ENCODE results near the gene FER1L5. TPM values are rescaled to one million over a fixed set of nuclear protein-coding genes. Genes with fewer than 3 reads are reported as not detected.

The FER1L5 gene
- total RNA-seq, 1 donor from 2014 or later, result not detected

DNA sequence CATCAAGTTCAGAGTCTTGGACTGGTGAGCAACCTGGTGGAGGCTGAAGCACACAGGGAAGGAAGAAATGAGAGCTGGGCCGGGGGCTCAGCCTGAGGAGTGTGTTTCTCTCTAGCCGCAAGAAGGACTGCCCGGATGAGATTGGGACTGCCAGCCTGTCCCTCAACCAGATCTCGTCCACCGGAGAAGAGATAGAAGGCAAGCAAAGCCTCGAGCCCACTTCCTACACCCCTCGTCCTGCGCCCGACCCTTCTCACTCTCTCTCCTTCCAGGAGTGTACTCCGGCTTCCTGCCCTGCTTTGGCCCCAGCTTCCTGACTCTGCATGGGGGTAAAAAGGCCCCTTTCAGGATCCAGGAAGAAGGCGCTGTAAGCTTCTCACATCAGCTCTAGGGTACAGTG lies 26.2 kb downstream of the FER1L5 start:
- Mint-ChIP-seq H3K27ac (no peak overlapping the region), H3K4me1 (ENCODE audit: low read depth) (no peaks in the 10 kb centered on the region), H3K4me3 (no peak overlapping the region), H3K36me3 (ENCODE audit: low read depth) (no peaks in the 10 kb centered on the region), H3K9me3 (no peaks in the 10 kb centered on the region), H3K27me3 (ENCODE audit: insufficient read depth) (no peaks in the 10 kb centered on the region)
- intact Hi-C loops (cut with micrococcal nuclease), result no loop called here
- no peak for DNase-seq (ENCODE audit: low spot score)

DNA sequence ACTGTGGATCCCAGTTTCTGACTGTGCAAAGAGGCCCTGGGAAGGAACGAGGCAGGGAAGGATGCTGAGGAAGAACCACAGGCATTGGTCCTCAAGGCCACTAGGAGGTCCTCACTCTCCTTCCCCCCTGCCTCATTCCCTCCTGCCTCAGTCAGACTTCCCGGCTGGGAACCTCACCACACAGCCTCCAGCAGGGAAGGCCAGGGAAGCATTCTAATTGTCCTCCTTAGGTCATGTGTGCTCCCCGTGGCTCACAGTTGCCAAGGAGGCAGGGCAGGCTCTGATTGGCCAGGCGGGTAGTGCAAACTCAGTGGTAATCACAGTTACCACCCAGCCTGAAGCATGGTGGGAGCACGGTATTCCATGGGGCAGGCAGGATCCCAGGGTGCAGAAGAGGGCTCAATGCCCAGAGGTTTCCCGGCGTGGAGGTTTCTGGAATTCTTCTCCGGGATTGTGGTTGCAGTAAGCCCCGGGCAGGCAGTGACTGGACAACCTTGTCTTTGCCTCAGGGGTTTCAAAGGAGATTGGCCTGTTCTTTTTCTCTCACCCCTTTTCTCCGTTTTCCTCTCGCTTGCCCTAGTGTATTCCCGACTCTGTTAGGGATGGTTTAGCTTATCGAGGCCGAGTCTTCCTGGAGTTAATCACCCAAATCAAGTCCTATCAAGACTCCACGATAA lies 27.1 kb downstream of the FER1L5 start:
- no peak for DNase-seq (ENCODE audit: low spot score)
- H3K4me3 Mint-ChIP-seq, result no peak overlapping the region
- H3K36me3 Mint-ChIP-seq (ENCODE audit: low read depth), result no peaks in the 10 kb centered on the region

DNA sequence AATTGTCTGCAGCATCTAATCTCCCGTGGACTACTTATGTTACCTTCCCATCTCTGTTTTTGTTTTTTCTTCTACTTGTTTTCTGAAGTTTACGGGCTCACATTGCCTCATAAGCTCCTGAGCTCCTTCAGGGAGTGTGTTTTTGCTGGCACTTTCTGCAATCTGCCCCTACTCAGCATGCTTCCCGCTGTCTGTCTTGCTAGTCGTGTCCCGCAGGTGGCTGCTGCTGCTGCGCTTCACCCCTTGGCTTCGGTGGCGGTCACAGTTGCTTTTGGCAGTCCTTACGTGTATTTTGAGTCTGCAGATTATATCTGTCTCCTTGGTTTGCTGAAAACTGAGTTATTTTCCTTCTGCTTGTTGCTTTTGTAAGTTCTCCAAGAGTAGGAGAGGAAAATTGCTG lies 37.3 kb downstream of the FER1L5 start:
- Mint-ChIP-seq H3K4me1 (ENCODE audit: low read depth) (no peaks in the 10 kb centered on the region), H3K4me3 (no peak overlapping the region), H3K27me3 (ENCODE audit: insufficient read depth) (peaks cover 6% of the 10 kb centered on the region), H3K9me3 (no peaks in the 10 kb centered on the region), H3K27ac (no peak overlapping the region), H3K36me3 (ENCODE audit: low read depth) (no peaks in the 10 kb centered on the region)
- no peak for DNase-seq (ENCODE audit: low spot score)
- intact Hi-C loops (cut with micrococcal nuclease), result no loop called here

More for the DNA sequence above, 27.1 kb downstream of the FER1L5 start:
- intact Hi-C loops (cut with micrococcal nuclease), result no loop called here
- Mint-ChIP-seq H3K4me1 (ENCODE audit: low read depth) (no peaks in the 10 kb centered on the region), H3K27me3 (ENCODE audit: insufficient read depth) (no peaks in the 10 kb centered on the region), H3K27ac (no peak overlapping the region), H3K9me3 (no peaks in the 10 kb centered on the region)

DNA sequence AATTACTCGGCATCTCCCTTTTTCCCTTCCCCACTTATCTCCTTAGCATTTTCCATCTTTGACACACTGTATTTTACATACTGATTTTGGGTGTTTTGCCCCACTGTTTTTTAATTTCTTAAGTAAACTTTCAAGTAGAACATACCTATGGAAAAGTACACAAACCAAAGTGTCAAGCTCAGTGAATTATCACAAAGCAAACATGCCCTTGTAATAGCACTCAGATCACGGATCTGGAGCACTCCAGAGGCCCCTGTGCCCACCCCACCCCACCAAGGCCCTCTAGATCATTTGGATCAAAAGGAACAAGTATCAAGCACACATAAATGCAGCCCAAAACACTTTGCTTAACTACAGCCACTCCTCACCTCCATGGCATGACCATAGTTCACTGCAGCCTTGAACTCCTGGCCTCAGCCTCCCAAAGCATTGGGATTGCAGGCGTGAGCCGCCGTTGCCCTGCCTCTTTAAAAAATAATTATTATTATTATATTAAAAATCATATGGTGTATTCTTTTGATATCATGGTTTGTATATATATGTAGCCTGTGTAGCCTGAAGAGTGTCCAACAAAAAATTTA lies 38.1 kb downstream of the FER1L5 start:
- DNase-seq (ENCODE audit: low spot score), result no peak
- H3K27me3 Mint-ChIP-seq (ENCODE audit: insufficient read depth), result peaks cover 6% of the 10 kb centered on the region
- no peaks in the 10 kb centered on the region for H3K36me3 Mint-ChIP-seq (ENCODE audit: low read depth)
- no peaks in the 10 kb centered on the region for H3K4me1 Mint-ChIP-seq (ENCODE audit: low read depth)
- intact Hi-C loops (cut with micrococcal nuclease), result no loop called here
- no peak overlapping the region for H3K4me3 Mint-ChIP-seq
- no peak overlapping the region for H3K27ac Mint-ChIP-seq
- H3K9me3 Mint-ChIP-seq, result no peaks in the 10 kb centered on the region

DNA sequence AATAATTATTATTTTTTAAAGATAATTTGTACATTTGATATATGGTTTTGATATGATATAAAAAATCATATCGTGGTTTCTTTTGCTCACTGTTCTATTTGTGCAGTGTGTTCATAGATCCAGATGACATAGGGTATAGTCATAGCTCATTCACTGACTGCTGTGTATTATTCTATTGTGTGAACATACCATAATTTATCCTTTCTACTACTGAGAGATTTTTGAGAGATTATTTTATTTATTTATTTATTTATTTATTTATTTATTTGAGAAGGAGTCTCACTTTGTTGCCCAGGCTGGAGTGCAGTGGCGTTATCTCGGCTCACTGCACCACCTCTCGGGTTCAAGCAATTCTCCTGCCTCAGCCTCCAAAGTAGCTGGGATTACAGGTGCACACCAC lies 39.0 kb downstream of the FER1L5 start:
- Mint-ChIP-seq H3K36me3 (ENCODE audit: low read depth) (no peaks in the 10 kb centered on the region), H3K27ac (no peak overlapping the region), H3K4me1 (ENCODE audit: low read depth) (no peaks in the 10 kb centered on the region), H3K9me3 (no peaks in the 10 kb centered on the region), H3K27me3 (ENCODE audit: insufficient read depth) (peaks cover 6% of the 10 kb centered on the region), H3K4me3 (no peak overlapping the region)
- DNase-seq (ENCODE audit: low spot score), result no peak
- intact Hi-C loops (cut with micrococcal nuclease), result no loop called here

DNA sequence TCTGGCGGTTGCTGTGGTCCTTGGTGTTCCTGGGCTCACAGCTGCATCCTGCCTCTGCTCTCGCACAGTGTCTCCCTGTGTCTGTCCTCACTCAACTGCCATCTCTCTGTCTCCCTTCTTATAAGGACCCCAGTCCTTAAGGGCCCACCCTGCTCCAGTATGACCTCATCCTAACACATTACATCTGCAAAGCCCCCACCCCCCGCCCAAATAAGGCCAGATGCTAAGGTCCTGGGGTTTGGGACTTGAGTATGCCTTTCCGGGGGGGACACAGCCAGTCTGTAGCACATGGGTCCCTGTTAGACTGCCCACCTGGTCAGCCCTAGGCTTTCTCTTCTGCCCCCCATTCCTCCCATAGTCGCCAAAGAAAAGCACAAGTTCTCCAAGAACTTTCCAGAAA lies 40.7 kb downstream of the FER1L5 start:
- intact Hi-C loops (cut with micrococcal nuclease), result no loop called here
- no peak for DNase-seq (ENCODE audit: low spot score)
- Mint-ChIP-seq H3K27me3 (ENCODE audit: insufficient read depth) (peaks cover 6% of the 10 kb centered on the region), H3K36me3 (ENCODE audit: low read depth) (no peaks in the 10 kb centered on the region), H3K4me3 (no peak overlapping the region), H3K4me1 (ENCODE audit: low read depth) (no peaks in the 10 kb centered on the region), H3K27ac (no peak overlapping the region), H3K9me3 (no peaks in the 10 kb centered on the region)

DNA sequence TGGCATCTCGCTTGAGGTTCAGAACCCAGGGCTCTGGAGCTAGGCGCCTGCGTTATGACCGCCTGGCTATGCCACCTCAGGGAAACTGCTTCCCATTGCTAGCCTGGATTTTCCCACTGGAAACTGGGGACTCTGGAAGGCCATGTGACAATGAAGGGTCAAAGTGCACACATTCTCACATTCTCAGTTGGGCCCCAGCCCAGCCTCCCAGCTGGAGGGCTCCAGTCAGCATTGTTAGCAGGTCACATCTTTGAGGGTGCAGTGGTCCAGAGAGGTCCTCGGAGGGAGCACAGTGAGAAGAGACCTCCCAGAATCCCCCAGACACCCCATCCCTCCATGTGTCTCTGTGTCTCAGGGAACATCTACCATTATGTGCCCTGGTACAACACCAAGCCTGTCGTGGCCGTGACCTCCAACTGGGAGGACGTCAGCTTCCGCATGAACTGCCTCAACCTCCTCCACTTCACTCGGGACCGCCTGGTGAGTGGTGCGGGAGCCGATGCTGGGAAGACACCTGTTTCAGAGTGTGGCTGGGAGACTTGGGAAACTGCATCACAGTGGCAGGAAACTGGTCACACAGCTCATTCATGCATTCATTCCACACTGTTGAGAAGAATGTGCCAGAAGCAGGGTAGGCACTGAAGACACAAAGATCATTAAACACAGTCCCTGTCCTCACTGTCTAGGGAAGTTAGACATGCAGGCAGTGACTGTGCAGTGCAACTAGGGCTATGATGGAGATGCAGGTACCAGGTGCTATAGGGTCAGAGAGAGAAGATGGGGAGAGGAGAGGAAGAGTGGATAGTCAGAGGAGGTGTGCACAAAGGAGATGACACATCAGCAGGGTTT lies 41.6 kb downstream of the FER1L5 start:
- intact Hi-C loops (cut with micrococcal nuclease), result no loop called here
- DNase-seq (ENCODE audit: low spot score), result no peak
- Mint-ChIP-seq H3K36me3 (ENCODE audit: low read depth) (no peaks in the 10 kb centered on the region), H3K27ac (no peak overlapping the region), H3K27me3 (ENCODE audit: insufficient read depth) (peaks cover 6% of the 10 kb centered on the region), H3K9me3 (no peaks in the 10 kb centered on the region), H3K4me1 (ENCODE audit: low read depth) (no peaks in the 10 kb centered on the region), H3K4me3 (no peak overlapping the region)

DNA sequence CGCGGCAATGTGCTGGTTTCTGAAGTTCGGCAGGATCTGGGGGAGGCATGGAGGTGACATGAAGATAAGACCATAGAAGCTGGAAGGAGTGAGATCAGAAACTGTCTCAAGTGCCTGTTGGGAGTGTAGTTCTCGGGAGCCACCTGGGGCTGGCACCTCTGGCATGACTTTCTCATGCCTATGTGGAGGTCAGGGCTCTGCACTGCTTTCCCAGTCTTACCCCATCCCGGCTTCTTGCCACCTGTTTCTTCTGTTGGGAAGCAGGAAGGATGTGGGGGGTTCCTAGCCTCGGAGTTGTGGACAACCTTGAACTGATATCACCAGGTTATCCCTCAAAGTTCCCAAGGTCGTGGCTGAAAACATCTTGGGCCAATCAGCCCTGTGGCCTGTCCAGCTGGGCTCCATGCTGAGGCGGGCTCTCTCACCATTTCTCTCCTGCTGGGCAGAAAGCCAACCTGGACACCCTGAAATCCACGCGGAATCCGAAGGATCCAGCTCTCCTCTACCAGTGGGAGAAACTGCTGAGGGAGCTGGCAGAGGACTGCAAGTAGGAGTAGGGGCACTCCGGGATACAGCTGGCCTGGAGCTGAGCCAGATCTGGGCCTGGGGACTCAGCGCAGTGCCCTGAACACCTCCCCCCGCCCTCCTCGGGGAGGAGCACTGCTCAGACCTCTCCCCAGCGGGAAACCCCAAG lies 42.5 kb downstream of the FER1L5 start:
- H3K36me3 Mint-ChIP-seq (ENCODE audit: low read depth), result no peaks in the 10 kb centered on the region
- H3K9me3 Mint-ChIP-seq, result no peaks in the 10 kb centered on the region
- H3K4me1 Mint-ChIP-seq (ENCODE audit: low read depth), result no peaks in the 10 kb centered on the region
- H3K27me3 Mint-ChIP-seq (ENCODE audit: insufficient read depth), result peaks cover 6% of the 10 kb centered on the region
- no peak overlapping the region for H3K4me3 Mint-ChIP-seq
- intact Hi-C loops (cut with micrococcal nuclease), result no loop called here
- DNase-seq (ENCODE audit: low spot score), result no peak
- no peak overlapping the region for H3K27ac Mint-ChIP-seq

DNA sequence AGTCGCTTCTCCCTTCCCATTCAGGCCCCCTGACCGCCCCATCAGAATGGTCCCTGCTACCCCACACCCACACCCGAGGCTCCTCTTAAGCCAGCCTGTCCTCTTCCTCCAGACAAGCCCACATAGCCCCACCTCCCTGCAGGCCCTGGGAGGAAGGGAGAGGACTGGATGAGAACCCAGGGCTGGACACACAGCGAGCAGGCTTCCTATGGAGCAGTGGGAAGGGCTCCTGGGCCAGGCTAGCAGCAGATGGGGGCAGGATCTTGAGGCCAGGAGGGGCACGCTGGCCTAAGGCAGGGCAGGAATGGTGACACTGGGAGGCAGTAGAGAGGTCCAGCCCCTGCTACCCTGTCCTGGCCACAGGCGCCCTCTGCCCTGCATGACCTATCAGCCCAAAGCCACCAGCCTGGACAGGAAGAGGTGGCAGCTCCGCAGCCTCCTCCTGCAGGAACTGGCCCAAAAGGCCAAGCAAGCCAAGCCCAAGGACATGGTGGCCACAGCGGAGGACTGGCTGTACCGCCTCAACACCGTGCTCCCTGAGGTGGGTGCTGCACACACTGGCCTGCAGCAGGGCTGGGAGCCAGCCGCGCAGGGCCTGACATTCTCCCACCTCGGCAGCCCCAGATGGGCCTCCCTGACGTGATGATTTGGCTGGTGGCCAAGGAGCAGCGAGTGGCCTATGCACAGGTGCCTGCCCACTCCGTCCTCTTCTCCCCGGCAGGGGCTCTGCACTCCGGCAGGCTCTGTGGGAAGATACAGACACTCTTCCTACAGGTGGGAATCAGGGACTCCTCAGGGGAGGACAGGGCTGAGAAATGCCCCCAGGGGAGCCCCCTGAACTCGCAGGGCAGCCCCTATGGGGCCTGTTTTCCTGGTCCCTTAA lies 43.3 kb downstream of the FER1L5 start:
- intact Hi-C loops (cut with micrococcal nuclease), result no loop called here
- Mint-ChIP-seq H3K36me3 (ENCODE audit: low read depth) (no peaks in the 10 kb centered on the region), H3K27me3 (ENCODE audit: insufficient read depth) (peaks cover 2% of the 10 kb centered on the region), H3K27ac (no peak overlapping the region), H3K4me3 (no peak overlapping the region), H3K9me3 (no peaks in the 10 kb centered on the region), H3K4me1 (ENCODE audit: low read depth) (no peaks in the 10 kb centered on the region)
- DNase-seq (ENCODE audit: low spot score), result no peak

DNA sequence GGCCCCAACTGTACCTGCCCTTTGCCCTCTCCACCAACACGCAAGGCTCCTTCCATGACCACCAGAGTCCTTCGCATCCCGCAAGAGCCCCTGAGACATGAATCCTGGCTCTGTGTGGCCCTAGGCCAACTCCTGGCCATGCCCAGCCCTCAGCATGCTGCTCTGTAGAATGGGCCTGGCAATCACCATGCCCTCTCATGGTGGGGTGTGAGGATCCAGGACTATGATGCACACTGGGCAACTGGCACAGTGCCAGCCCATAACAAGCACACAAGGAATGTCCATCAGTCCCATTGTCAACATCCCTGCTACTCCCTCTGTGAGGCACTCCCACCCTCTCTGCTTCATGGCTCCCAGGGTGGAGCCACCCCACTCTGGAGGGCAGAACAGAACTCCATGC lies 44.7 kb downstream of the FER1L5 start:
- no peak overlapping the region for H3K27ac Mint-ChIP-seq
- no peaks in the 10 kb centered on the region for H3K36me3 Mint-ChIP-seq (ENCODE audit: low read depth)
- H3K4me3 Mint-ChIP-seq, result no peak overlapping the region
- no peaks in the 10 kb centered on the region for H3K9me3 Mint-ChIP-seq
- DNase-seq (ENCODE audit: low spot score), result no peak
- H3K27me3 Mint-ChIP-seq (ENCODE audit: insufficient read depth), result peaks cover 2% of the 10 kb centered on the region
- no peaks in the 10 kb centered on the region for H3K4me1 Mint-ChIP-seq (ENCODE audit: low read depth)
- intact Hi-C loops (cut with micrococcal nuclease), result no loop called here

DNA sequence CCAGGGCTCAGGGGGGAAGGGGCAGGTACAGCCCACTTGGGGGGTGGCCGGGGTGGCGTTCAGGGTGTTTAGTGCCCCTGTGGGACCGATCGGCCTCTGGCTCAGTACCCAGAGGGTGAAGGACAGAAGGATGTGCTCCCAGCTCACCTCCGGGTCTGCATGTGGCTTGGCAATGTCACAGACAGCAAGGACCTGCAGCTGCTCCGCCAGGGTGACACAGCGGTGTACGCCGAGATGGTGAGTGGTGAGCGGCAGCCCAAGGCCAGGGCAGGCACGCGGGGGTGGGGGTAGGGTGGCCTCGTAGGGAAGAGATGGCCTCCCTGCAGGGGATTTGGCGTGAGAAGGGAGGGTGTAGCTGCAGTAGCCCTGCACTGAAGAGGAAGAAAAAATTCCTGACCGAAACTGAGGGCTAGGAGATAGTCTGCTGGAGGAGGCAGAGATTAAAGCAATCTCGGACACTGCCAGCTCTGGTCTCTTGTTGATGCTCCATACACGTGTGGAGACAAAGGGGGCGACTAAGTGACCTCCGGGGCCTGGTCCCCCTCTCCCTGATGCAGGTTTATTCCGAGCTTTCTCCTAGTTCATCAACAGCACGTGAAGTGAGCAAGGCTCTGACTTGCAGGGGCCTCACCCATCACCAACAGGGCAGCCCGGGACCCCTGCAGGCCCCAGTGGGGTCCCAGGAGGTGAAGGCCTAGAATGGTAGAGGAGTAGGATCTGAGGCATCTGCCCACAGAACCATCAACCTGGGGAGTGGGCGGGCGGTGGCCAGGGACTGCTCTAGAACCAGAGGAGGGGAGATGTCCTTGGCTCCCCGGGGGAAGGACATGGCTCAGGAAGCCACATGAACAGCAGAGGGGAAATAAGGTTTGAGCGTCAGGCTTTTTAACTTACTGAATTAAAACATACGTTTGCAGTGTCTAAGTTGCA lies 45.4 kb downstream of the FER1L5 start:
- no peaks in the 10 kb centered on the region for H3K9me3 Mint-ChIP-seq
- no peaks in the 10 kb centered on the region for H3K4me1 Mint-ChIP-seq (ENCODE audit: low read depth)
- H3K36me3 Mint-ChIP-seq (ENCODE audit: low read depth), result no peaks in the 10 kb centered on the region
- no peak for DNase-seq (ENCODE audit: low spot score)
- no peak overlapping the region for H3K27ac Mint-ChIP-seq
- intact Hi-C loops (cut with micrococcal nuclease), result no loop called here
- H3K4me3 Mint-ChIP-seq, result no peak overlapping the region
- peaks cover 2% of the 10 kb centered on the region for H3K27me3 Mint-ChIP-seq (ENCODE audit: insufficient read depth)

All from activated T-helper 1 cell treated with anti-CD3 and anti-CD28 coated beads, Interleukin-12 subunit alpha, Interleukin-12 subunit beta, Interleukin-2, Interleukin-4 antibody, amounts not matched to agents 30 ng/mL and 10 ng/mL and 1 ng/mL, durations not matched to agents 14 hours and 24 hours and 36 hours (primary cell).